H7 (cell line): ENCODE measurements around the gene LTF. TPM values are rescaled to one million over a fixed set of nuclear protein-coding genes. Genes with fewer than 3 reads are reported as not detected.
A peak's percentile ranks its signal among the peaks of the same experiment; 100 is the strongest.

Experiments used
- DNase-seq: peaks from one replicate; pipeline ENCODE4 v3.0.0; 2012
- H3K27me3 ChIP-seq: 2 replicates; pipeline ENCODE4 v1.6.0; 2011; ENCODE audit warnings: mild to moderate bottlenecking, low read length; ENCODE audit not compliant: control insufficient read depth, insufficient read depth
- H3K36me3 ChIP-seq: replicated peaks from 2 replicates; pipeline ENCODE4 v1.5.1; 2011; ENCODE audit warnings: low read length; ENCODE audit not compliant: control insufficient read depth, insufficient read depth
- H3K4me3 ChIP-seq: 2 replicates; pipeline ENCODE4 v1.5.1; 2011; ENCODE audit warnings: low read depth, mild to moderate bottlenecking, control low read depth, low read length, moderate library complexity; ENCODE audit not compliant: insufficient read depth
- total RNA-seq: library from RNA; depleted of rRNA; stranded (reverse); fragments of >200 nt; shearing (Covaris generic); gene quantifications from 2 replicates; pipeline ENCODE4 v1.2.3, GENCODE V29; 2014

The LTF gene
- total RNA-seq, 1 experiment from 2014 or later: not detected

DNA sequence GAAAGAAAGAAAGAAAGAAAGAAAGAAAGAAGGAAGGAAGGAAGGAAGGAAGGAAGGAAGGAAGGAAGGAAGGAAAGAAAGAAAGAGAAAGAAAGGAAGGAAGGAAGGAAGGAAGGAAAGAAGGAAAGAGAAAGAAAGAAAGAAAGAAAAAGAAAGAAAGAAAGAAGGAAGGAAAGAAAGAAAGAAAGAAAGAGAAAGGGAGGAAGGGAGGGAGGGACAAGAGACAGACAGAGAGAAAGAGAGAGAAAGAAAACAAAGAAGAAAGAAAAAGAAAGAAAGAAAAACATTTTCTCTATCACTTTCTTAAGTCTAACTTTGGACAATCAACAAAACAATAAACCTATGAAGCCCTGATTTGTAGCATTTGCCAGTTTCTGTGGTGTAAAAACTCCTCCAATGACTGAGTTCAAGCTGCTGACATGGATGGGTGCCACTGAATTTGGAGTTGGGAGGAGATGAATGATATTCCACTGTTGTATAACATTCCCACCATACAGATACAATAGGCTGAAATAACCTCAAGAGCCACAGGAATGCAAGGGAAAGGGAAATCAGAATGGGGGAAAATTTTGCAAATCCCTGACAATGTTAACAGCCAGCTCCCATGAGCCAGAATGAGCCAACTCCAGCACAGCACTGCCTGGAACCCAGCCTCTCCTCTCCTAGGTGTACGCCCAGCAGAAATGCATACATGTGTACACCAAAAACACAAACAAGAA is 18.1 kb upstream of the LTF start:
- no peak overlapping the region for H3K4me3 ChIP-seq
- no peaks in the 10 kb centered on the region for H3K36me3 ChIP-seq
- no peaks in the 10 kb centered on the region for H3K27me3 ChIP-seq
- DNase-seq: no peak

DNA sequence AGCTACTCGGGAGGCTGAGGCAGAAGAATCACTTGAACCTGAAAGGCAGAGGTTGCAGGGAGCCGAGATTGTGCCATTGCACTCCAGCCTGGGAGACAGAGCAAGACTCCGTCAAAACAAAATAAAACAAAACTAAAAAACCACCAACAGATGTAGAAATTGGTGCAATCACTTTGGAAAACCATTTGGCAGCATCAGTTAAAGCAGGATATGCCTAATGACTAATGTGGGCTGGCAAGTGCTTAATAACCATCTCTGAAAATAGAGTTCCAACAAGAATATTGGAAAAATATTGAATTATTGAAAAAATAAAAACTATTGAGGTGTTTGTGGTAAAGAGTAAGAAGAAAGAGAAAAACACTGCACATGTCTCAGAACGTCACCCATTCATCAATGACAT is 16.9 kb upstream of the LTF start:
- no peaks in the 10 kb centered on the region for H3K36me3 ChIP-seq
- H3K27me3 ChIP-seq: no peaks in the 10 kb centered on the region
- no peak overlapping the region for H3K4me3 ChIP-seq
- no peak for DNase-seq

DNA sequence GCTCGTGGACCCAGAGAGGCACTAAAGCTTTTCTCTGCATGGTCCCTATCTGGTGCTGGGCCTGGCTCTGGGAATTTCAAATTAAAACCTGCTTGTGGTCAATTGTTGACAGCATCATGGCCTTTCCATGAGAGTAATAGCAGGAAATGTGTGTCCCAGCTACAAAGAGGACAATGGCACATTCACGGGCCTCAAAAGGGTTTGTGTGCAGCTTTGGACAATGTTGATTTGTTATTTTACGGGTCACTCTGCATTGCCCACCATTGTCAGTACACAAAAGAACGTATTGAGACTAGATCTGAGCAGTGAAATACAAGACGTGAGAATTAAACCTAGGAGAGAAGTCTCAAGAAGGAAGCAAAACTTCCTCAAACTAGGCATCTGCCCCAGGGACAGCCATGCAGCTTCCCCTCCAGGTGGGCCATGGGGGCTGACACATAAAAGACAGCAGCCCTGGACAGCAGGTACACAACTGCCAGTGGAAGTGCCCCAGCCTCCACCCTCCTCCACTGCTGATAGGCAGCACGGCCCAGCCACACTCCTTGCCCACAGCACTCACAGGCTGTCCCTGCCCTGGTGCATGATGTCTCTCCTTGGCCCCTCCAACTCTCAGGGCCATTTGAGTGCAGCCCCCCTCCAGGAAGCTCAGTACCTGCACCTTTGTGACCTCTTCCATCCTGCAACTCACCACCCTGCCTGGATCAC is 15.9 kb upstream of the LTF start:
- Histone ChIP-seq H3K36me3 (no peaks in the 10 kb centered on the region), H3K27me3 (no peaks in the 10 kb centered on the region), H3K4me3 (no peak overlapping the region)
- DNase-seq: no peak

DNA sequence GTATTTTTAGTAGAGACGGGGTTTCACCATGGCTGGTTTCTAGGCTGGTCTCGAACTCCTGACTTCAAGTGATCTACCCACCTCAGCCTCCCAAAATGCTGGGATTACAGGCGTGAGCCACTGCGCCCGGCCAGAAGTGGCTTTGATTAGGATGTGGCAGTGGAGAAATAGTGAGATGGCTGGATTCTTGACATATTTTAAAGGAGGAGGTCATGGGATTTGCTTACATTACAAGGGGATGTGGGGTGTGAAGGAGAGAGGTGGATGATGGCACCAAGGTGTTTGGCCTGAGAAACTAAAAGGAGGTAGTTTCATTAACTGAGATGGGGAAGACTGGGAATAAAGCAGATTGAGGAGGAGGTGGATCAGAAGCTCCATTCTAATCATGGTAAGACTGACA is 15.0 kb upstream of the LTF start:
- no peaks in the 10 kb centered on the region for H3K36me3 ChIP-seq
- no peak overlapping the region for H3K4me3 ChIP-seq
- H3K27me3 ChIP-seq: no peaks in the 10 kb centered on the region
- DNase-seq: no peak

DNA sequence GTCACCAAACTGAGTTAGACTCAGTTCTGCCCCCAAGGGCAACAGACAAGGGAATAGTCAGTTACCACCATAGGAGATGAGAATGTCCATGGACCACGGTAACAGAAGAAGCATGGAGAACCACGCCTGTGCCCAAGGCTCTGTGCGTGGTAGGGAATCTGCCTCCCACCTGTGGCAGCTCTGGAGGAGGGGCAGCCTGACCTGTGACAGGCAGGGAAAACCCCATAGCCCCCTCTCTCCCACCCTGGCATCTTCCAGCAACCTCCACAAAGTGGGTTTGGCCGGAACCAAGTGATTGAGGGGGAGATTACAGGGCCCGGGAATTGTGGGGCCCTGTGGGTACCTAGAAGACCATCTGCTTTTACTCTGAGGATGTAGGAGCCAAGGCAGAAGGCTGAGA is 14.3 kb upstream of the LTF start:
- no peak for DNase-seq
- Histone ChIP-seq H3K4me3 (no peak overlapping the region), H3K27me3 (no peaks in the 10 kb centered on the region), H3K36me3 (no peaks in the 10 kb centered on the region)

DNA sequence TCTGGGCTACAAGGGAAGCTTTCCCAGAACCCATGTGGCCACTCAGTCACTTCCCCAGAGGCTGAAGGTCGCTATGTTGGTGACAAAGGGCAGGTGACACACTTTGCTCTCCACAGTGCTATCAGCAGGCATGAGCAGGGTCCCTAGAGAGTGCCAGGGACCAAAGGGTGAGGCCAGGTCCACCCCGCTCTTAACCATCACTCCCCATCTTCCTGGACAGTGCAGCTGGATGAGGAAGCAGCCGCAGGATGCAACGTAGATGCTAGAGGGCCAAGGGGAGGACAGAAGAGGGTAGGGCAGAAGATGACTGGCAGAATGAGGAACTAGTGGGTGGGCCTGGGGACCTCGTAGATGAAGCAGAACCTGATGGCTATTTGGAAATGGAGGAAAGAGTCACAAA is 13.6 kb upstream of the LTF start:
- DNase-seq: no peak
- no peaks in the 10 kb centered on the region for H3K36me3 ChIP-seq
- no peaks in the 10 kb centered on the region for H3K27me3 ChIP-seq
- H3K4me3 ChIP-seq: no peak overlapping the region

DNA sequence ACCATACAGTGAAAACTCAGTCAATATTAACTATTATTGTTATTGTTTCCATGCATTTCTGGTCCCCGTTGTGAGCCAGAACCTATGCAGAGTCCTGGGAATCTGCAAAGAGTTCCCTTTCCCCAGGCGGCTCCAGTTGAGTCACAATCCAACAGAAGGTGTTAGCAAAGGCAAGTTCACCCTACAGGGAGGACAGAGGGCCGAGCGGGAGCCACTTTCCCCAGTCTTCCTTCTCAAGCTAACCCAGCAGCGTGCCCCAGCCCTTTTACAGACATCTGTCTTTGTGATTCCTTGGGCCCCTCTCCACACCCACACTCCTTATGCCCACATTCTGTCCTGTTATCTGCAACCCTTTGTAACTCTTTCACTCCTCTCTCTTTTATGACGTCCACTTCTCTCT is 13.1 kb upstream of the LTF start:
- no peak overlapping the region for H3K4me3 ChIP-seq
- H3K36me3 ChIP-seq: no peaks in the 10 kb centered on the region
- DNase-seq: no peak

DNA sequence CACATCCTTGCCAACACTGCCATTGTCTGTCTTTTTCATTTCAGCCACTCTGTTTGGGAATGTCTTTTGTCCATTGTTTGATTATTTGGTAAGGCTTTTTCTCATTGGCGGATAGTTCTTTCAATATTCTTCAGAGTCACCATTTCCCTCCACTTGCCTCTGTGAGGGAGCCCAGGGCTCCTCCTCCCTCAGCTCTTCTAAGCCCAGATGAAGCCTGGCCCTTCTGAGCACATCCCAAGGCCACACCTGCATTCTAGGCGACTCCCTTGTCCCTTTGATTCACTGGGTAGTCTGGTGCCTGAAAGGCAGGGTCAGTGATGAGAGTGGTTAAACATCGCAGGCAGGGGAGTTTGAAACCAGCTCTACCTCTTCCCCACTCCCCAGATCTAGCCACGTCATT is 12.4 kb upstream of the LTF start:
- no peaks in the 10 kb centered on the region for H3K36me3 ChIP-seq
- no peaks in the 10 kb centered on the region for H3K27me3 ChIP-seq
- peak; percentile 44 for DNase-seq
- no peak overlapping the region for H3K4me3 ChIP-seq

More for the DNA sequence above, 13.1 kb upstream of the LTF start:
- H3K27me3 ChIP-seq: no peaks in the 10 kb centered on the region

DNA sequence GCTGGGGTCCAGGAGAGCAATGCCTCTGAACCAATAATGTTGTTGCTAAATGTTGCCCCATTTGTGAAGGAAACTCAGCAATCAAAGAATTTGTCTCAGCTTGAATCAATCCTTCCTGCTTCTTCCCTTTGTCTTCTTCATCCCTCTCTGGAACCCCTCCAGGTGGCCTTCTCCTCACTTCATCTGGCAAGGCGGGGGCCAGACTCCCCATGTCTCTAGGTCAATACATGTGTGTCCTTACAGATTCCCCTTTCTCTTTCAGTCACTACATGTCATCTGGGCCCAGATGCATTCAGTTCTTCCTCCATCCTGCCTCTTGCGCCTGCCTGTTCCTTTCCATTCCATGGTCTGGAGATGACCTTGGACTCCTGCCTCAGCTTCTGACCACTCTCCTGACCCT is 8.0 kb upstream of the LTF start:
- DNase-seq: no peak
- no peak overlapping the region for H3K4me3 ChIP-seq
- H3K27me3 ChIP-seq: no peaks in the 10 kb centered on the region
- H3K36me3 ChIP-seq: no peaks in the 10 kb centered on the region

DNA sequence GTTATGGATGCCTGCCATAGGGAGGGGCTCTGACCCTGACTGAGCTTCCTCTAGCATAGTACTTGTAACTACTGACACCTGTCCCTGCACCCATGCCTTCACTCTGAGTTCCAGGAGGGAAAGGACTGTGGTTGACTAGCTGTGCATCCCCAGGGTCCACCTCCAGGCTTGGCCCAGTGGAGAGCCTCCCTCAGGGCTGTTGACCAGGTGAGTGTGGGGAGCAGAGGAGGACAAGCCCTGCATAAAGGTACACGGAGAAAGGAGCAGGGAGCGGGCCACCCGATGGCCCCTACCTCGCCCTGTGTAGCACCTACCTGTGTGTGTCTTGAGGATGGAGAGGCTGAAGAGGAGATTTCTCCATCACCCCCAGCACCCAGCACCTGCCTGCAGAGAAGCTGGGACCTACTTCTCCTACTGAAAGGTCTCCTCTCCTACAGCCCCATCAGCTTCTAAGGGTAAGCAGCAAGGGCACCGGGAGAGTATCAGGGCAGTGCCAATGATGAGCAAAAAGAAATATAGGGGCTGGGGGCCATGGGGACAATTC is 6.7 kb upstream of the LTF start:
- DNase-seq: no peak
- no peak overlapping the region for H3K4me3 ChIP-seq
- H3K27me3 ChIP-seq: no peaks in the 10 kb centered on the region
- no peaks in the 10 kb centered on the region for H3K36me3 ChIP-seq

DNA sequence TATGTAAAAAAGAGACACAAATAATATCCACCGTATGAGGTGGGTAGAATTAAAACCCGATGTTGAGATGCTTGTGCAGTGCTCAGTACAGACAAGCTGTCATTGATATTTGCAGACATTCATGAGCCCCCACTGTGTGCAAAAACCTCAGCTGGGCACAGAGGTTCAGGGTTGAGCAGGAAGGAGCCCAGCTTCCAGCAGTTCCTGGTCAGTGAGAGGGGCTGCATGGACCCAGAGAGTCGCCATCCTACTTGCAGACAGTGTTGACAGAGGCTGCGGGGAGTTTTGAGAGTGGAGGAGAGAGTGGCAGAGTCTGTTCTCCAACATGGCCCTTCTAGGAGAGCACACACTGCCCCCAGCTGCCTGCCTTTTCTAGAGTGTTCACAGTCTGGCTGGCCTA is 6.1 kb upstream of the LTF start:
- no peak for DNase-seq
- Histone ChIP-seq H3K27me3 (no peaks in the 10 kb centered on the region), H3K4me3 (no peak overlapping the region)

DNA sequence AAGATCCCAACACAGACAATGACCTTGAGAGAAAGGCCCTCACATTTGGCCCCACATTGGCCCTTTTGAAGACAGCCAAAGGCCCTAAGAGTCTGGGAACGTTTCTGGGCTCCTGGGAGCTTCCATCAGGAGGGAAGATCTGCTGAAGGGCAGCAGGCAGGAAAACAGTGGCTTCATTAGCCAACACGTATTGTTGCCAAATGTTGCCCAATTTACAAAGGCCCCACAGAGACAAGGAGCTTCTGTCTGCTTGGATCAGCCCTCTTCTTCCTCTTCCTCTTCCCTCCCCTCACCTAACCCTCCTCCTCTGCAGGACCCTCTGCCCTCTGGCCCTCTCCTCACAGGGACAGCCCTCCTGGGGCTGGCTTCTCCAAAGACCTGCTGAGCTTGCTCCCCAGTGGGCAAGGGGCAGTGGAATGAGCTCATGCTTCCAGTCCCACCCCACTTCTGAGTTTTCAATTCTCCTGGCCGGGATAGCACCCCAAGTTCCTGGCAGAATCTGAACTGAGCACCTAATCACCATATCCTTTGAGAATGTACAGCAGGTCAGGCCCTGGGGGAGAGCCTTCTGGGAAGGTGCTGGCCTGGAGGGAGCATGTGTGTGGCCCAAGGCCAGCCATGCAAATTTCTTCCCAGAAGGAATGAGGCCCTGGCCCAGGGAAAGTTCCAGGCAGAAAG is 5.1 kb upstream of the LTF start:
- DNase-seq: no peak
- H3K27me3 ChIP-seq: peaks cover 3% of the 10 kb centered on the region; the same call in 1 of the 2 replicates
- no peak overlapping the region for H3K4me3 ChIP-seq
- H3K36me3 ChIP-seq: no peaks in the 10 kb centered on the region

More for the DNA sequence above, 6.1 kb upstream of the LTF start:
- H3K36me3 ChIP-seq: no peaks in the 10 kb centered on the region

DNA sequence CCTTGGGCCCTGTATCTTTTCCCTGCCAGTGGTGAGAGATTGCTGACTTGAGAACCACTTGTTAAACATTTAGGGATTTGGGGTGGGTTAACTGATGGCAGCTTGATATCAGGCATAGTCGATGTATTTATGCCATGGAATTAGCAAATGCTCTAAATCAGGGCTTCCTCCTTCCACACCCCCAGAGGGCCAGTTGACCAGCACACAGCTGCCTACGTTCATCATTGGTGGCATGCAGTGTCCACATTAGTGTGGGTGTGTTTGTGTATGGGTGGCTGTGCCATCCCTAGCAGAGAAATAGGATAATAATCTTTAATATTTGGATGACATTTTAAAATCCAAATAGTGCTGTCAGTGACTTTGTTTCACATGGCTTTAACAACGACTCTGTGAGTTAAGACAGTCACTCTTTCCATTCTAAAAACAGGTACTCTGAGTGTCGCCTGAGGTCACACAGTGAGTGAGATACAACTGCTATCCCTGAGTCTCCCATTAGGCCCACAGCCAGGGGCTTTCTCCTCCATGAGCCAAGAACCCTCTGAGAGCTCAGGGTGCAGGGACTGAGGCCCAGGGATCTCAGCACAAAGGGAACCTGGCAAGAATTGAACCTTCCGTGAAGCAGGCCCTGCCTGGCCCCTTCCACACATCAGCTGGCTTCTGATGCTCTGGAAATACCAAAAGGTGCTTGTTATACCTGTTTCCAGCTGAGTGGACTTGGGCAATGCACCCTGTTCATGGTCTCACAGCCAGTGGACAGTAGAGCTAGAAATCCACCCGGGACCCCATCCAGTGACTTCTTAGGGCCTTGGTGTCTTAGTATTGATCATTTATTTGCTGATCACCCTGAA is 4.3 kb upstream of the LTF start:
- DNase-seq: no peak
- peaks cover 5% of the 10 kb centered on the region; the same call in 1 of the 2 replicates for H3K27me3 ChIP-seq

DNA sequence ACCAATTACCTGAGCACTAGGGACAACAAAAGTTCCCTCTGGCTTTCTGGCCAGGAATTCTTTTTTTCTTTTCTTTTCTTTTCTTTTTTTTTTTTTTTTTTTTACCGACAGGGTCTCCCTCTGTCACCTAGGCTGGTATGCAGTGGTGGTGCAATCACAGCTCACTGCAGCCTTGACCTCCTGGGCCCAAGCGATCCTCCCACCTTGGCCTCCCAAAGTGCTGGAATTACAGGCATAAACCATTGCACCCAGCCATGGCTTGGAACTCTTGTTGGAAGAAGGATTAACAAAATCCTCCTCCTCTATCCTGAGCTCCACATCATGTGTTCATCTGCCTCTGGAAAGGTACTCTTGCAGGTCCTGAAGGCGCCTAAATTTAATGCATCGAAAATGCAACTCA is 2.9 kb upstream of the LTF start:
- no peak for DNase-seq
- peaks cover 5% of the 10 kb centered on the region; the same call in 1 of the 2 replicates for H3K27me3 ChIP-seq

More for the DNA sequence above, 4.3 kb upstream of the LTF start:
- H3K36me3 ChIP-seq: no peaks in the 10 kb centered on the region
- H3K4me3 ChIP-seq: no peak overlapping the region

More for the DNA sequence above, 2.9 kb upstream of the LTF start:
- H3K4me3 ChIP-seq: no peak overlapping the region
- H3K36me3 ChIP-seq: no peaks in the 10 kb centered on the region
